ENCODE measurements around the gene MAP3K21.

Gene MAP3K21

GRCh38 chr1:233337505-233337904, 10.0 kb downstream of the MAP3K21 start:
- Histone ChIP-seq H3K79me1 (replicated peaks; ENCODE audit: low read length, poor library complexity, severe bottlenecking) (peaks cover 28% of the 10 kb centered on the region), H2BK12ac (ENCODE audit: low read length in 2 of 2) (no peak overlapping the region), H3K9me3 (ENCODE audit: control insufficient read depth, low read length) (no peaks in the 10 kb centered on the region), H3K14ac (ENCODE audit: low read length in 2 of 2) (no peak overlapping the region), H3K4me2 (ENCODE audit: low read length, poor library complexity, severe bottlenecking) (no peak overlapping the region), H2AK5ac (ENCODE audit: low read length, severe bottlenecking) (no peak overlapping the region), H3K23ac (ENCODE audit: low read length in 2 of 2) (no peak overlapping the region), H2AFZ (ENCODE audit: low read depth, low read length) (no peak overlapping the region), H2BK5ac (ENCODE audit: low read depth, low read length, poor library complexity, severe bottlenecking) (no peak overlapping the region), H3K9ac (ENCODE audit: low read length) (no peak overlapping the region), H3K4ac (ENCODE audit: low read depth in 1 of 2, low read length in 2 of 2) (no peak overlapping the region), H3K4me3 (ENCODE audit: insufficient read depth in 1 of 2, low read depth in 1 of 2, low read length in 2 of 2) (no peak overlapping the region), H2BK120ac (ENCODE audit: low read depth, low read length) (no peak overlapping the region), H3K18ac (ENCODE audit: low read depth in 1 of 2, low read length in 2 of 2) (no peak overlapping the region), H4K8ac (ENCODE audit: low read length) (no peak overlapping the region), H3K27me3 (ENCODE audit: control insufficient read depth in 1 of 2, insufficient read depth in 1 of 2, low read length in 2 of 2) (peaks cover 0 to 12% of the 10 kb centered on the region in 2 experiments), H3K27ac (ENCODE audit: low read length, poor library complexity, severe bottlenecking) (no peak overlapping the region), H2BK15ac (ENCODE audit: low read depth, poor library complexity, severe bottlenecking) (no peak overlapping the region), H3K36me3 (ENCODE audit: control insufficient read depth in 1 of 2, insufficient read depth in 2 of 2, low read depth in 1 of 2, low read length in 2 of 2) (no peaks in the 10 kb centered on the region), H3K4me1 (ENCODE audit: control insufficient read depth, insufficient read depth, low read depth, low read length) (no peaks in the 10 kb centered on the region), H4K91ac (ENCODE audit: low read length) (no peak overlapping the region)
- 91% methylated on average over 2 of the region's 3 CpGs for WGBS
- DNase-seq = no peak

GRCh38 chr1:233338102-233338501, 10.6 kb downstream of the MAP3K21 start:
- 100% methylated on average over 2 of the region's 2 CpGs for WGBS
- no peak for DNase-seq

GRCh38 chr1:233340031-233340555, 12.6 kb downstream of the MAP3K21 start:
- H2AK5ac ChIP-seq (ENCODE audit: low read length, severe bottlenecking) = no peak overlapping the region
- H3K4me2 ChIP-seq (ENCODE audit: low read length, poor library complexity, severe bottlenecking) = no peak overlapping the region
- no peak overlapping the region for H2AFZ ChIP-seq (ENCODE audit: low read depth, low read length)
- H3K14ac ChIP-seq (ENCODE audit: low read length in 2 of 2) = no peak overlapping the region
- no peak overlapping the region for H2BK5ac ChIP-seq (ENCODE audit: low read depth, low read length, poor library complexity, severe bottlenecking)
- DNase-seq = no peak
- H3K4ac ChIP-seq (ENCODE audit: low read depth in 1 of 2, low read length in 2 of 2) = no peak overlapping the region
- H4K8ac ChIP-seq (ENCODE audit: low read length) = no peak overlapping the region
- H2BK15ac ChIP-seq (ENCODE audit: low read depth, poor library complexity, severe bottlenecking) = no peak overlapping the region
- H2BK12ac ChIP-seq (ENCODE audit: low read length in 2 of 2) = no peak overlapping the region
- H3K9me3 ChIP-seq (ENCODE audit: control insufficient read depth, low read length) = no peaks in the 10 kb centered on the region
- H2BK120ac ChIP-seq (ENCODE audit: low read depth, low read length) = no peak overlapping the region
- H3K4me1 ChIP-seq (ENCODE audit: control insufficient read depth, insufficient read depth, low read depth, low read length) = no peaks in the 10 kb centered on the region
- WGBS = 72% methylated on average over 3 of the region's 3 CpGs
- H3K18ac ChIP-seq (ENCODE audit: low read depth in 1 of 2, low read length in 2 of 2) = no peak overlapping the region
- no peak overlapping the region for H3K27ac ChIP-seq (ENCODE audit: low read length, poor library complexity, severe bottlenecking)
- H3K79me1 ChIP-seq (replicated peaks; ENCODE audit: low read length, poor library complexity, severe bottlenecking) = peaks cover 27% of the 10 kb centered on the region
- H3K4me3 ChIP-seq (ENCODE audit: insufficient read depth in 1 of 2, low read depth in 1 of 2, low read length in 2 of 2) = no peak overlapping the region
- H3K27me3 ChIP-seq (ENCODE audit: control insufficient read depth in 1 of 2, insufficient read depth in 1 of 2, low read length in 2 of 2) = peaks cover 0 to 18% of the 10 kb centered on the region in 2 experiments
- no peaks in the 10 kb centered on the region for H3K36me3 ChIP-seq (ENCODE audit: control insufficient read depth in 1 of 2, insufficient read depth in 2 of 2, low read depth in 1 of 2, low read length in 2 of 2)
- no peak overlapping the region for H4K91ac ChIP-seq (ENCODE audit: low read length)
- H3K9ac ChIP-seq (ENCODE audit: low read length) = no peak overlapping the region
- H3K23ac ChIP-seq (ENCODE audit: low read length in 2 of 2) = no peak overlapping the region

More at GRCh38 chr1:233338102-233338501, 10.6 kb downstream of the MAP3K21 start:
- H2BK120ac ChIP-seq (ENCODE audit: low read depth, low read length) = no peak overlapping the region
- H3K36me3 ChIP-seq (ENCODE audit: control insufficient read depth in 1 of 2, insufficient read depth in 2 of 2, low read depth in 1 of 2, low read length in 2 of 2) = no peaks in the 10 kb centered on the region
- H2AK5ac ChIP-seq (ENCODE audit: low read length, severe bottlenecking) = no peak overlapping the region
- no peaks in the 10 kb centered on the region for H3K4me1 ChIP-seq (ENCODE audit: control insufficient read depth, insufficient read depth, low read depth, low read length)
- H3K4ac ChIP-seq (ENCODE audit: low read depth in 1 of 2, low read length in 2 of 2) = no peak overlapping the region
- H4K8ac ChIP-seq (ENCODE audit: low read length) = no peak overlapping the region
- no peak overlapping the region for H2AFZ ChIP-seq (ENCODE audit: low read depth, low read length)
- no peak overlapping the region for H2BK15ac ChIP-seq (ENCODE audit: low read depth, poor library complexity, severe bottlenecking)
- H3K4me3 ChIP-seq (ENCODE audit: insufficient read depth in 1 of 2, low read depth in 1 of 2, low read length in 2 of 2) = no peak overlapping the region
- peaks cover 28% of the 10 kb centered on the region for H3K79me1 ChIP-seq (replicated peaks; ENCODE audit: low read length, poor library complexity, severe bottlenecking)
- H3K18ac ChIP-seq (ENCODE audit: low read depth in 1 of 2, low read length in 2 of 2) = no peak overlapping the region
- no peak overlapping the region for H2BK12ac ChIP-seq (ENCODE audit: low read length in 2 of 2)
- H3K23ac ChIP-seq (ENCODE audit: low read length in 2 of 2) = no peak overlapping the region
- H3K14ac ChIP-seq (ENCODE audit: low read length in 2 of 2) = no peak overlapping the region
- H4K91ac ChIP-seq (ENCODE audit: low read length) = no peak overlapping the region
- no peak overlapping the region for H2BK5ac ChIP-seq (ENCODE audit: low read depth, low read length, poor library complexity, severe bottlenecking)
- H3K27ac ChIP-seq (ENCODE audit: low read length, poor library complexity, severe bottlenecking) = no peak overlapping the region
- no peak overlapping the region for H3K4me2 ChIP-seq (ENCODE audit: low read length, poor library complexity, severe bottlenecking)
- no peaks in the 10 kb centered on the region for H3K9me3 ChIP-seq (ENCODE audit: control insufficient read depth, low read length)
- no peak overlapping the region for H3K9ac ChIP-seq (ENCODE audit: low read length)
- H3K27me3 ChIP-seq (ENCODE audit: control insufficient read depth in 1 of 2, insufficient read depth in 1 of 2, low read length in 2 of 2) = peaks cover 0 to 16% of the 10 kb centered on the region in 2 experiments

GRCh38 chr1:233340966-233341516, 13.5 kb downstream of the MAP3K21 start:
- no peak overlapping the region for H3K27ac ChIP-seq (ENCODE audit: low read length, poor library complexity, severe bottlenecking)
- no peaks in the 10 kb centered on the region for H3K9me3 ChIP-seq (ENCODE audit: control insufficient read depth, low read length)
- DNase-seq = no peak
- no peak overlapping the region for H2BK15ac ChIP-seq (ENCODE audit: low read depth, poor library complexity, severe bottlenecking)
- no peak overlapping the region for H2AFZ ChIP-seq (ENCODE audit: low read depth, low read length)
- no peak overlapping the region for H3K4me2 ChIP-seq (ENCODE audit: low read length, poor library complexity, severe bottlenecking)
- no peak overlapping the region for H3K4ac ChIP-seq (ENCODE audit: low read depth in 1 of 2, low read length in 2 of 2)
- H3K14ac ChIP-seq (ENCODE audit: low read length in 2 of 2) = no peak overlapping the region
- no peak overlapping the region for H3K4me3 ChIP-seq (ENCODE audit: insufficient read depth in 1 of 2, low read depth in 1 of 2, low read length in 2 of 2)
- no peak overlapping the region for H3K9ac ChIP-seq (ENCODE audit: low read length)
- H3K27me3 ChIP-seq (ENCODE audit: control insufficient read depth in 1 of 2, insufficient read depth in 1 of 2, low read length in 2 of 2) = peaks cover 0 to 18% of the 10 kb centered on the region in 2 experiments
- no peak overlapping the region for H4K91ac ChIP-seq (ENCODE audit: low read length)
- no peak overlapping the region for H3K23ac ChIP-seq (ENCODE audit: low read length in 2 of 2)
- H3K4me1 ChIP-seq (ENCODE audit: control insufficient read depth, insufficient read depth, low read depth, low read length) = no peaks in the 10 kb centered on the region
- no peak overlapping the region for H2BK12ac ChIP-seq (ENCODE audit: low read length in 2 of 2)
- H2BK5ac ChIP-seq (ENCODE audit: low read depth, low read length, poor library complexity, severe bottlenecking) = no peak overlapping the region
- H2AK5ac ChIP-seq (ENCODE audit: low read length, severe bottlenecking) = no peak overlapping the region
- 92% methylated on average over 4 of the region's 4 CpGs for WGBS
- H3K36me3 ChIP-seq (ENCODE audit: control insufficient read depth in 1 of 2, insufficient read depth in 2 of 2, low read depth in 1 of 2, low read length in 2 of 2) = no peaks in the 10 kb centered on the region
- no peak overlapping the region for H4K8ac ChIP-seq (ENCODE audit: low read length)
- H2BK120ac ChIP-seq (ENCODE audit: low read depth, low read length) = no peak overlapping the region
- peaks cover 25% of the 10 kb centered on the region for H3K79me1 ChIP-seq (replicated peaks; ENCODE audit: low read length, poor library complexity, severe bottlenecking)
- no peak overlapping the region for H3K18ac ChIP-seq (ENCODE audit: low read depth in 1 of 2, low read length in 2 of 2)
